ENCODE data around the gene ADORA2A. TPM values are rescaled to one million over a fixed set of nuclear protein-coding genes. Genes with fewer than 3 reads are reported as not detected.

ADORA2A gene
- total RNA-seq, 2 donors from 2014 or later, result 14.5 to 47.6 TPM

DNA sequence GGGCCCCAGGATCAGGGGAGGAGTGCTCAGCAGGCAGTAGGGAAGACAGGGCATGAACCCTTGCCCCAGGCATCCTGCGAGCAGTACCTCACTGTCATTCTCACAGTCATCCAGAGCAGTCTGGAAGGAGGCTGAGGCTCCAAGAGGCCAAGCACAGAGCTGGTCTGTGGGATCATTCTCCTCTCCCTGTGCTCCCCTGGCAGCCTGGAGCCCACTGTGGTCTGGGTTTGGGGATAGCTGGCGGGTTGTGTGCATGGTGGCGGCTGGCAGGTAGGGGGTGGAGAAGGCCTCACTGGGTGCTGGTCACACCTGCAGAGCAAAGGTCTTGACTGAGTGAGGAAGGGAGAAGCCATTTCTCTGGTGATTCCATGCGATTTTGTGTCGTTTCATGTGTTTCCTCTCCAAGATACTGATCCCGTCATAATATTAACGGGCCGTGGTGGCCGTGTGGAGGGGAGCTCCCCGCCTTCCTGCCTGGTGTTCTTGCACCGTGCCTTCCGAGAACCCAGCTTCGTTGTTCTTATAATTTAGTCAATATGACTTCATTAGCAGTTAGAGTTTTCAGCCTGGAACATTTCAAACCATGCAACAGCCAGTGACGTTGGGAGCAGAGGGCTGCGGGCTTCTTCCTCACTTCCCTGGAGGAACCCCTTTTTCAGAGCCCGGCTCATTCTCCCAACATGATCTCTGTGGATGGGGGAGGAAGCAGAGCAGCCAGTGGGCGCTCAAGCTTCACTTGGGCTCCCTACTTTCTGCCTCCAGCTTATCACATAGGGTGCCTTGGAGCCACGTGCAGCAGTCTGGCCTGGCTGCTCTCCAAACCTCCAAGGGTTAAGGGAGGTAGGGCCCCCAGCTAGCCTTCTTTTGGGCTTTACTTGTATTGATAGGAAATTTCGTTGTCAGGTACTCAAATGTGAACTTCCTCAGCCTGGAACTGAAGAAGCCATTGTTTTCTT is 20.8 kb upstream of the ADORA2A start:
- H3K36me3 ChIP-seq, result no peaks in the 10 kb centered on the region
- ATAC-seq (ENCODE audit: insufficient number of reproducible peaks, low FRiP score, low read depth), result no peak
- H3K27ac ChIP-seq, result no peak overlapping the region
- H3K9me3 ChIP-seq, result no peaks in the 10 kb centered on the region
- no peaks in the 10 kb centered on the region for H3K27me3 ChIP-seq (replicated peaks; ENCODE audit: insufficient read depth)
- peaks cover 21 to 38% of the 10 kb centered on the region in 2 donors for H3K4me1 ChIP-seq (ENCODE audit: control insufficient read depth in 1 of 2, low read depth in 2 of 2)
- no peak overlapping the region for H3K4me3 ChIP-seq
- TF ChIP-seq, protein P1, sequence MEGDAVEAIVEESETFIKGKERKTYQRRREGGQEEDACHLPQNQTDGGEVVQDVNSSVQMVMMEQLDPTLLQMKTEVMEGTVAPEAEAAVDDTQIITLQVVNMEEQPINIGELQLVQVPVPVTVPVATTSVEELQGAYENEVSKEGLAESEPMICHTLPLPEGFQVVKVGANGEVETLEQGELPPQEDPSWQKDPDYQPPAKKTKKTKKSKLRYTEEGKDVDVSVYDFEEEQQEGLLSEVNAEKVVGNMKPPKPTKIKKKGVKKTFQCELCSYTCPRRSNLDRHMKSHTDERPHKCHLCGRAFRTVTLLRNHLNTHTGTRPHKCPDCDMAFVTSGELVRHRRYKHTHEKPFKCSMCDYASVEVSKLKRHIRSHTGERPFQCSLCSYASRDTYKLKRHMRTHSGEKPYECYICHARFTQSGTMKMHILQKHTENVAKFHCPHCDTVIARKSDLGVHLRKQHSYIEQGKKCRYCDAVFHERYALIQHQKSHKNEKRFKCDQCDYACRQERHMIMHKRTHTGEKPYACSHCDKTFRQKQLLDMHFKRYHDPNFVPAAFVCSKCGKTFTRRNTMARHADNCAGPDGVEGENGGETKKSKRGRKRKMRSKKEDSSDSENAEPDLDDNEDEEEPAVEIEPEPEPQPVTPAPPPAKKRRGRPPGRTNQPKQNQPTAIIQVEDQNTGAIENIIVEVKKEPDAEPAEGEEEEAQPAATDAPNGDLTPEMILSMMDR (IDR thresholded peaks at IDR 0.05), result no peak
- DNase-seq (ENCODE audit: low spot score), result no peak

DNA sequence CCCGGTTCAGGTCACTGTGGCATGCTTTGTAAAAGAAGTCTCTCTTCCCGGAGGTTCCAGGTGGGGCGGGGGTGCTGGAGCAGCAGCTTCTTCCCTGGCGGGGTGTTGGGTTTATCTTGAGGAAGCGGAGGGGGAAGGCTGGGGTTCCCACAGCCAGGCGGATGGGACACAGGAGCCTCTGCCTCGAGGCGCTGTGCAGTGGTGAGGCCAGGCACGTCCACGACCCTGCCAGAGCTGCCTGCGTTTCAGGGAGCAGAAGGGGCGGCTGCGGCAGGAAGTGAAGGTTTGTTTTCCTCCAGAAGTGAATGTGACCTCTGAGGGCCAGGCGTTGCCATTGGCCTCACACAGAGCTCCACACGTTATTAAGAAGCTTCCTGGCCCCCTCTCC is 20.1 kb upstream of the ADORA2A start:
- no peak overlapping the region for H3K4me3 ChIP-seq
- H3K27me3 ChIP-seq (replicated peaks; ENCODE audit: insufficient read depth), result no peaks in the 10 kb centered on the region
- no peak overlapping the region for H3K27ac ChIP-seq
- no peaks in the 10 kb centered on the region for H3K36me3 ChIP-seq
- no peak for DNase-seq (ENCODE audit: low spot score)
- ATAC-seq (ENCODE audit: insufficient number of reproducible peaks, low FRiP score, low read depth), result no peak
- TF ChIP-seq, protein P1 (IDR thresholded peaks at IDR 0.05), result no peak
- H3K4me1 ChIP-seq (ENCODE audit: control insufficient read depth in 1 of 2, low read depth in 2 of 2), result peaks cover 18 to 31% of the 10 kb centered on the region in 2 donors
- no peaks in the 10 kb centered on the region for H3K9me3 ChIP-seq

DNA sequence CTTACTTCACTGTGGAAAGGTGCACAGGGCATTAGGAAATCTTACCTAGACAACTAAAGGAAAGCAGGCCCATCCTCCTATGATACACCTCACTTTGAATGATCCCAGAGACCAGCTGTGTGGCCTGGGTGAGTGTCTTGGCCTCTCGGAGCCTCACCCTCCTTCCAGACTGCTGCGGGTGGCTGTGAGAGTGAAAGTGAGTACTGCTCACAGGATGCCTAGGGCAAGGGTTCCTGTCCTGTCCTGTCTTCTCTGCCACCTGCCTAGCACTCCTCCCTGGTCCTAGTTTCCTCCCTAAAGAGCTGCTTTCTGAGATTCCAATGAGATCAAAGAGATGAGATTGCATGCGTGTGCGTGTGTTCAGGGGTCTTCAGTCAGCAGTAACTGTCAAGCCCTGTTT is 19.5 kb upstream of the ADORA2A start:
- no peak overlapping the region for H3K4me3 ChIP-seq
- H3K36me3 ChIP-seq, result no peaks in the 10 kb centered on the region
- peaks cover 13 to 25% of the 10 kb centered on the region in 2 donors for H3K4me1 ChIP-seq (ENCODE audit: control insufficient read depth in 1 of 2, low read depth in 2 of 2)
- no peak for ATAC-seq (ENCODE audit: insufficient number of reproducible peaks, low FRiP score, low read depth)
- H3K27me3 ChIP-seq (replicated peaks; ENCODE audit: insufficient read depth), result no peaks in the 10 kb centered on the region
- H3K27ac ChIP-seq, result no peak overlapping the region
- H3K9me3 ChIP-seq, result no peaks in the 10 kb centered on the region
- no peak for DNase-seq (ENCODE audit: low spot score)
- TF ChIP-seq, protein P1 (IDR thresholded peaks at IDR 0.05), result no peak

DNA sequence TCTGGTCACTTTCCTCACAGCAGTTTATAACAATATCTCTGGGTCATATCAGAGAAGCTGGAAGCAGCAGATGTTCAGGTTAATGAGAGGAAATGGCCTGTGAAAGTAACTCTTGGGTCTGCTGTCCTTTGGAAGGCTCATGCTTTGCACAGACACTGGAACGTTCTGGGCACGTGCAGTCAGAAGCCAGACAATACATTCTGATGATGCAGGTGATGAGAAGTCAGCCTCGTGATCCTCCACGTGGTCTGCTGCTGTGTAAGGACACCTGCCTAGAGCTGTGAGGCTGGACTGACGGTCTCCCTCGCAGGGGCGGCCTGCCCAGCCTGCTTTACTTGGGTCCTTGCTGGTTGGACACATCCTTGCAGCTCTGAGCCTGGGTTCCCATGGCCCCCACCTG is 18.8 kb upstream of the ADORA2A start:
- Histone ChIP-seq H3K9me3 (no peaks in the 10 kb centered on the region), H3K4me3 (no peak overlapping the region), H3K4me1 (ENCODE audit: control insufficient read depth in 1 of 2, low read depth in 2 of 2) (peaks cover 6 to 17% of the 10 kb centered on the region in 2 donors), H3K27me3 (replicated peaks; ENCODE audit: insufficient read depth) (no peaks in the 10 kb centered on the region), H3K27ac (no peak overlapping the region), H3K36me3 (peaks cover 7% of the 10 kb centered on the region)
- no peak for DNase-seq (ENCODE audit: low spot score)
- no peak for ATAC-seq (ENCODE audit: insufficient number of reproducible peaks, low FRiP score, low read depth)
- TF ChIP-seq, protein P1 (IDR thresholded peaks at IDR 0.05), result no peak

DNA sequence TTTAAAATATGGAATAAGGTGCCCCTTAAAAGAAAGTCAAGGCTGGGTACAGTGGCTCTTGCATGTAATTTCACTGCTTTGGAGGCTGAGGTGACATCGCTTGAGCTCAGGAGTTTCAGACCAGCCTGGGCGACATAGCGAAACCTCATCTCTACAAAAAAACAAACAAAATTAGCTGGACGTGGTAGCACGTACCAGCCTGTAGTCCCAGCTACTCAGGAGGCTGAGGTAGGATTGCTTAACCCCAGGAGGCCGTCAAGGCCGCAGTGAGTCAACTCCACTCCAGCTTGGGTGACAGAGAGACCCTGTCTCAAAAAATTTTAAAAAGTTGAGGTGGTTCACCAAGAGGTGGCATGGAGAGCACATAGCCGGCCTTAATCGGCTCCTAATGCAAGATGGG is 17.7 kb upstream of the ADORA2A start:
- H3K27ac ChIP-seq, result no peak overlapping the region
- H3K9me3 ChIP-seq, result no peaks in the 10 kb centered on the region
- TF ChIP-seq, protein P1 (IDR thresholded peaks at IDR 0.05), result no peak
- ATAC-seq (ENCODE audit: insufficient number of reproducible peaks, low FRiP score, low read depth), result no peak
- DNase-seq (ENCODE audit: low spot score), result no peak
- H3K4me1 ChIP-seq (ENCODE audit: control insufficient read depth in 1 of 2, low read depth in 2 of 2), result peaks cover 0 to 6% of the 10 kb centered on the region in 2 donors
- peaks cover 17% of the 10 kb centered on the region for H3K36me3 ChIP-seq
- H3K27me3 ChIP-seq (replicated peaks; ENCODE audit: insufficient read depth), result no peaks in the 10 kb centered on the region
- no peak overlapping the region for H3K4me3 ChIP-seq
